SU-DHL-6 (cell line): ENCODE measurements around the gene NOD2.

Source experiments
- H2AFZ ChIP-seq: fragments of 200-600 bp; sonication (generic); 2 replicates; pipeline ENCODE4 v1.6.1; 2014; ENCODE audit warnings: low read depth, mild to moderate bottlenecking, moderate library complexity, mixed read lengths, antibody characterized with exemption, low read length; ENCODE audit not compliant: severe bottlenecking
- H3F3A ChIP-seq: fragments of 200-600 bp; shearing (Covaris generic); 2 replicates; pipeline ENCODE4 v1.6.0; 2016; ENCODE audit warnings: antibody characterized with exemption, mild to moderate bottlenecking; ENCODE audit not compliant: insufficient read depth
- H3K27ac ChIP-seq: fragments of 200-600 bp; sonication (generic); 2 replicates; pipeline ENCODE4 v1.5.1; 2016; ENCODE audit warnings: low read depth, mild to moderate bottlenecking, low read length, moderate library complexity, mixed read lengths
- H3K27me3 ChIP-seq: fragments of 200-600 bp; sonication (generic), shearing (Covaris generic); 2 replicates; pipeline ENCODE4 v1.6.0; 2014; ENCODE audit warnings: mild to moderate bottlenecking, low read length
- H3K36me3 ChIP-seq: fragments of 200-600 bp; sonication (generic); 2 replicates; pipeline ENCODE4 v1.6.1; 2014; ENCODE audit warnings: mild to moderate bottlenecking, low read length, mixed read lengths
- H3K4me2 ChIP-seq: fragments of 300-600, 200-600 bp; shearing (Covaris generic), sonication (generic); 2 replicates; pipeline ENCODE4 v1.6.0; 2014; ENCODE audit warnings: low read length, low read depth, mild to moderate bottlenecking; ENCODE audit not compliant: poor library complexity, severe bottlenecking
- H3K4me3 ChIP-seq: fragments of 200-600 bp; sonication (generic); 2 replicates; pipeline ENCODE4 v1.5.1; 2014; ENCODE audit warnings: antibody characterized with exemption, low read length, mild to moderate bottlenecking, mixed read lengths; ENCODE audit not compliant: insufficient read depth, poor library complexity, severe bottlenecking
- H3K79me2 ChIP-seq: fragments of 200-600 bp; sonication (generic); 2 replicates; pipeline ENCODE4 v1.6.1; 2014; ENCODE audit warnings: mild to moderate bottlenecking, low read length, moderate library complexity; ENCODE audit not compliant: insufficient read depth
- H3K9ac ChIP-seq: fragments of 200-600 bp; sonication (generic); 2 replicates; pipeline ENCODE4 v1.7.0; 2014; ENCODE audit warnings: mild to moderate bottlenecking, low read length
- H3K9me2 ChIP-seq: fragments of 200-600 bp; sonication (generic); replicated peaks from 2 replicates; pipeline ENCODE4 v1.6.1; 2014; ENCODE audit warnings: low read length; ENCODE audit not compliant: insufficient read depth
- H3K9me3 ChIP-seq: fragments of 200-600 bp; sonication (generic); 2 replicates; pipeline ENCODE4 v1.6.1; 2014; ENCODE audit warnings: low read length, mixed read lengths; ENCODE audit not compliant: insufficient read depth
- H4K20me1 ChIP-seq: fragments of 200-600 bp; sonication (generic); 2 replicates; pipeline ENCODE4 v1.6.1; 2014; ENCODE audit warnings: low read depth, mild to moderate bottlenecking, antibody characterized with exemption, low read length, moderate library complexity, mixed read lengths
- EZH2phosphoT487 ChIP-seq: fragments of 200-600 bp; sonication (generic), shearing (Covaris generic); conservative IDR thresholded peaks from 2 replicates; pipeline ENCODE4 v1.6.1; 2018; ENCODE audit warnings: mild to moderate bottlenecking, antibody characterized with exemption, low read length, moderate library complexity, mixed read lengths
- TF ChIP-seq, protein P1 (sequence below): fragments of 200-600 bp; sonication (generic); IDR thresholded peaks from one replicate; pipeline ENCODE4 v1.5.1; 2017; ENCODE audit warnings: antibody characterized with exemption, mild to moderate bottlenecking, low read length, moderate library complexity; ENCODE audit not compliant: insufficient read depth, poor library complexity, severe bottlenecking

NOD2 gene

DNA sequence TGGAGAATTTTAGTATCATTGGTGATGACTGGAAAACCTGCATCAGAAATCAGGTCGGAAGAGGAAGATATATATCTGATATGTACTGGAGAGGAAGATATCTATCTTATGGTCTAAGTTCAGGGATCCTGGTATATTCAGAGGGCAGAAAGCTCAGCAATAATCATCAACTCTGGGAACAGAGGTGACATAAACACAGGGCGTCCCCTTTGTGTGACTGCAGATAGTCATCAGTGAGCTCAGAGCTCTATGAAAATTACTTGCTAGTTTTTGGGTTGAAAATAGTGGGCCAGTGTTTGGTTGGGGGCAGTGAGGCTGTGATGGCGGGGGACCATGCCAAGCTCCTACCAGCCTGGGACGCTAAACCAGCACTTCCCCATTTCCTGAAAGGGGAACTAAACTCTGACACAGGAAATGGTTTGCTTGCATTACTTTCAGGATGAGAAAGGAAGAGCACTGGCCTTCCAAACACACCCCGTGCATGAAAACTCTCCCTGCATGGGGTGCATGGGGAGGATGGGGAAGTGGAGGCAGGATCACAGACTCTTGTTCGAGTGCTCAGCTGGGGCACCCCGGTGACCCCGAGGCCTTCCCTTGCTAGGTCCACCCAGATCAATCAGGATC, 15.8 kb downstream of the NOD2 start:
- no peak overlapping the region for H3K4me2 ChIP-seq
- H3K9ac ChIP-seq: no peak overlapping the region
- no peaks in the 10 kb centered on the region for H4K20me1 ChIP-seq
- H2AFZ ChIP-seq: no peak overlapping the region
- no peaks in the 10 kb centered on the region for H3K9me2 ChIP-seq
- H3K27ac ChIP-seq: no peak overlapping the region
- no peak overlapping the region for H3K4me3 ChIP-seq
- no peaks in the 10 kb centered on the region for H3K36me3 ChIP-seq
- H3K79me2 ChIP-seq: no peaks in the 10 kb centered on the region
- H3F3A ChIP-seq: no peaks in the 10 kb centered on the region
- peaks cover 10% of the 10 kb centered on the region; the same call in 1 of the 2 replicates for H3K9me3 ChIP-seq
- no peaks in the 10 kb centered on the region; the same call in 1 of the 2 replicates for H3K27me3 ChIP-seq
- TF ChIP-seq, protein P1, sequence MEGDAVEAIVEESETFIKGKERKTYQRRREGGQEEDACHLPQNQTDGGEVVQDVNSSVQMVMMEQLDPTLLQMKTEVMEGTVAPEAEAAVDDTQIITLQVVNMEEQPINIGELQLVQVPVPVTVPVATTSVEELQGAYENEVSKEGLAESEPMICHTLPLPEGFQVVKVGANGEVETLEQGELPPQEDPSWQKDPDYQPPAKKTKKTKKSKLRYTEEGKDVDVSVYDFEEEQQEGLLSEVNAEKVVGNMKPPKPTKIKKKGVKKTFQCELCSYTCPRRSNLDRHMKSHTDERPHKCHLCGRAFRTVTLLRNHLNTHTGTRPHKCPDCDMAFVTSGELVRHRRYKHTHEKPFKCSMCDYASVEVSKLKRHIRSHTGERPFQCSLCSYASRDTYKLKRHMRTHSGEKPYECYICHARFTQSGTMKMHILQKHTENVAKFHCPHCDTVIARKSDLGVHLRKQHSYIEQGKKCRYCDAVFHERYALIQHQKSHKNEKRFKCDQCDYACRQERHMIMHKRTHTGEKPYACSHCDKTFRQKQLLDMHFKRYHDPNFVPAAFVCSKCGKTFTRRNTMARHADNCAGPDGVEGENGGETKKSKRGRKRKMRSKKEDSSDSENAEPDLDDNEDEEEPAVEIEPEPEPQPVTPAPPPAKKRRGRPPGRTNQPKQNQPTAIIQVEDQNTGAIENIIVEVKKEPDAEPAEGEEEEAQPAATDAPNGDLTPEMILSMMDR: no peak
- TF ChIP-seq EZH2phosphoT487: no peak

DNA sequence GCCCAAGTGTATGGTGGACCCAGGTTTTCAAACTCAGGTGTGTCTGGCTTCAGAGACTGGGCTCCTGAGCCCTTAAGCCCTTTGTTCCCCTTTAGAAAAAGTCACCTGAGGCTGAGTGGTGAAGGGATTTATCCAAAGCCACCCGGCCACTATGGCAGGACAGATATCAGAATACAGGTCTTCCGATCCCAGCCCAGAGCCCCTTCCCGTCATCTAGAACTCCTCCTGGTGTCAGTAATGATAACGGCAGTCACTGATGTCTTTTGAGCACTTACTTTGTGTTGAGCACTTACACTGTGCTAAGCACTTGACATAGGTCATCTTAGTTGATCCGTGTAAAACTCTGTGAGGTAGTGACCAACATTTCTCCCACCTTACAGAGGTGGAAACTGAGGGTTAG, 16.6 kb downstream of the NOD2 start:
- H4K20me1 ChIP-seq: no peaks in the 10 kb centered on the region
- H2AFZ ChIP-seq: no peak overlapping the region
- no peak overlapping the region for H3K4me3 ChIP-seq
- H3K27ac ChIP-seq: no peak overlapping the region
- no peak for TF ChIP-seq EZH2phosphoT487
- TF ChIP-seq, protein P1: no peak
- H3K4me2 ChIP-seq: no peak overlapping the region
- peaks cover 5% of the 10 kb centered on the region; the same call in 1 of the 2 replicates for H3K9me3 ChIP-seq
- H3K36me3 ChIP-seq: no peaks in the 10 kb centered on the region
- H3K9ac ChIP-seq: no peak overlapping the region
- H3K79me2 ChIP-seq: no peaks in the 10 kb centered on the region
- no peaks in the 10 kb centered on the region; the same call in 1 of the 2 replicates for H3K27me3 ChIP-seq
- no peaks in the 10 kb centered on the region for H3K9me2 ChIP-seq
- H3F3A ChIP-seq: no peaks in the 10 kb centered on the region

DNA sequence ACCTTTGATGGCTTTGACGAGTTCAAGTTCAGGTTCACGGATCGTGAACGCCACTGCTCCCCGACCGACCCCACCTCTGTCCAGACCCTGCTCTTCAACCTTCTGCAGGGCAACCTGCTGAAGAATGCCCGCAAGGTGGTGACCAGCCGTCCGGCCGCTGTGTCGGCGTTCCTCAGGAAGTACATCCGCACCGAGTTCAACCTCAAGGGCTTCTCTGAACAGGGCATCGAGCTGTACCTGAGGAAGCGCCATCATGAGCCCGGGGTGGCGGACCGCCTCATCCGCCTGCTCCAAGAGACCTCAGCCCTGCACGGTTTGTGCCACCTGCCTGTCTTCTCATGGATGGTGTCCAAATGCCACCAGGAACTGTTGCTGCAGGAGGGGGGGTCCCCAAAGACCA, 17.6 kb downstream of the NOD2 start:
- H3F3A ChIP-seq: no peaks in the 10 kb centered on the region
- H3K36me3 ChIP-seq: no peaks in the 10 kb centered on the region
- no peaks in the 10 kb centered on the region; the same call in 1 of the 2 replicates for H3K27me3 ChIP-seq
- no peaks in the 10 kb centered on the region for H3K9me2 ChIP-seq
- TF ChIP-seq, protein P1: no peak
- no peak for TF ChIP-seq EZH2phosphoT487
- H3K27ac ChIP-seq: no peak overlapping the region
- no peak overlapping the region for H2AFZ ChIP-seq
- no peaks in the 10 kb centered on the region for H3K79me2 ChIP-seq
- no peaks in the 10 kb centered on the region for H3K9me3 ChIP-seq
- H4K20me1 ChIP-seq: no peaks in the 10 kb centered on the region
- no peak overlapping the region for H3K4me3 ChIP-seq
- H3K4me2 ChIP-seq: no peak overlapping the region
- no peak overlapping the region for H3K9ac ChIP-seq
